B cell (primary cell): ENCODE results near the gene RNPEPL1. TPM values are rescaled to one million over a fixed set of nuclear protein-coding genes. Genes with fewer than 3 reads are reported as not detected.

Experiments used
- ATAC-seq: fragments of 200-7000 bp; cut with Tn5 transposase; one replicate; pipeline ENCODE4 v1.10.0; 2021; ENCODE audit warnings: low read depth, mild to moderate bottlenecking, moderate number of reproducible peaks, moderate library complexity
- CTCF ChIA-PET: fragments of 350-600 bp; sonication (Branson Sonifier 250); formaldehyde crosslinking; loops from one replicate; lab custom pipeline; 2021; ENCODE audit warnings: antibody characterized with exemption, inconsistent platforms; lab: Charles Lee
- POLR2A ChIA-PET: fragments of 350-600 bp; sonication (Branson Sonifier 250); formaldehyde crosslinking; loops from one replicate; lab custom pipeline; 2021; ENCODE audit warnings: antibody characterized with exemption; lab: Charles Lee
- DNase-seq: peaks from one replicate; pipeline ENCODE4 v3.0.0; 2013
- H2AFZ ChIP-seq: 2 replicates; pipeline ENCODE4 v1.6.1; 2012; ENCODE audit warnings: mild to moderate bottlenecking, low read depth, low read length; ENCODE audit not compliant: insufficient read depth, poor library complexity, severe bottlenecking
- H3K27ac ChIP-seq, 2 donors: 1 replicate in 1 of 2; 2 replicates in 1 of 2; pipeline ENCODE4 v1.5.1; 2012 to 2013; ENCODE audit warnings: low read length in 2 of 2, mild to moderate bottlenecking in 2 of 2, moderate library complexity in 1 of 2
- H3K27me3 ChIP-seq, 4 experiments: fragments of 200-600 bp in 1 of 4; sonication (generic) in 1 of 4; replicated peaks in 1 of 4; 1 replicate in 2 of 4; 2 replicates in 2 of 4; pipeline versions ENCODE4 v1.6.1 to v1.7.0; 2013 to 2016; ENCODE audit warnings: low read length in 3 of 4, mild to moderate bottlenecking in 2 of 4, mixed read lengths in 1 of 4, moderate library complexity in 1 of 4; ENCODE audit not compliant: insufficient read depth in 4 of 4, control insufficient read depth in 3 of 4; ENCODE audit errors: control extremely low read depth in 1 of 4
- H3K36me3 ChIP-seq, 2 experiments: replicated peaks in 1 of 2; 1 replicate in 1 of 2; 2 replicates in 1 of 2; pipeline versions ENCODE4 v1.6.1 to v1.7.1; 2013; ENCODE audit warnings: low read length in 1 of 2; ENCODE audit not compliant: insufficient read depth in 2 of 2, control insufficient read depth in 1 of 2; ENCODE audit errors: control extremely low read depth in 1 of 2, extremely low read depth in 1 of 2
- H3K4me1 ChIP-seq, 2 donors: fragments of 200-600 bp in 1 of 2; sonication (generic) in 1 of 2; 1 replicate in 1 of 2; 2 replicates in 1 of 2; pipeline versions ENCODE4 v1.5.1 to v1.6.1; 2013 to 2017; ENCODE audit warnings: low read length in 2 of 2; ENCODE audit not compliant: control insufficient read depth in 2 of 2, insufficient read depth in 2 of 2
- H3K4me2 ChIP-seq: replicated peaks from 2 replicates; pipeline ENCODE3; 2012; ENCODE audit warnings: mild to moderate bottlenecking, low read depth, low read length; ENCODE audit not compliant: poor library complexity, severe bottlenecking
- H3K4me3 ChIP-seq, 5 experiments: fragments of 200-600 bp in 1 of 5; sonication (generic) in 1 of 5; 1 replicate in 3 of 5; 2 replicates in 2 of 5; pipeline versions ENCODE4 v1.5.1 to v1.7.0; 2011 to 2016; ENCODE audit warnings: low read length in 4 of 5, mild to moderate bottlenecking in 4 of 5, low read depth in 2 of 5, control low read depth in 1 of 5, moderate library complexity in 1 of 5; ENCODE audit not compliant: insufficient read depth in 1 of 5; ENCODE audit errors: control extremely low read depth in 1 of 5, extremely low read depth in 1 of 5
- H3K79me2 ChIP-seq: fragments of 200-600 bp; sonication (generic); one replicate; pipeline ENCODE4 v1.6.0; 2016; ENCODE audit warnings: low read length; ENCODE audit not compliant: control insufficient read depth, insufficient read depth
- H3K9ac ChIP-seq: fragments of 200-600 bp; sonication (generic); 2 replicates; pipeline ENCODE4 v1.6.1; 2017; ENCODE audit warnings: mild to moderate bottlenecking, low read length, moderate library complexity
- H3K9me3 ChIP-seq, 3 donors: one replicate each; pipeline versions ENCODE4 v1.6.1 to v1.7.1; 2013; ENCODE audit warnings: low read length in 2 of 3; ENCODE audit not compliant: control insufficient read depth in 2 of 3, insufficient read depth in 1 of 3; ENCODE audit errors: control extremely low read depth in 1 of 3
- H4K20me1 ChIP-seq: 2 replicates; pipeline ENCODE4 v1.6.0; 2012; ENCODE audit warnings: mild to moderate bottlenecking, low read length; ENCODE audit not compliant: insufficient read depth, control insufficient read depth, poor library complexity, severe bottlenecking
- H3K27ac Mint-ChIP-seq: one replicate; pipeline ENCODE4 v1.8.0; 2021; ENCODE audit warnings: mixed read lengths
- H3K27me3 Mint-ChIP-seq: one replicate; pipeline ENCODE4 v1.8.0; 2021; ENCODE audit warnings: mixed read lengths
- H3K4me1 Mint-ChIP-seq: one replicate; pipeline ENCODE4 v1.8.0; 2021; ENCODE audit warnings: mixed read lengths
- H3K4me3 Mint-ChIP-seq: one replicate; pipeline ENCODE4 v1.8.0; 2021; ENCODE audit warnings: mixed read lengths
- H3K9me3 Mint-ChIP-seq: one replicate; pipeline ENCODE4 v1.8.0; 2022; ENCODE audit warnings: mixed read lengths; ENCODE audit not compliant: insufficient read depth
- CTCF ChIP-seq: fragments of 200-600 bp; IDR thresholded peaks from one replicate; pipeline ENCODE4 v1.8.0; 2022; ENCODE audit warnings: antibody characterized with exemption, mild to moderate bottlenecking
- EZH2 ChIP-seq: IDR thresholded peaks from 2 replicates; pipeline ENCODE4 v1.6.1; 2012; ENCODE audit warnings: borderline replicate concordance, low read depth, mild to moderate bottlenecking, moderate library complexity, low read length; ENCODE audit not compliant: insufficient read depth, poor library complexity, severe bottlenecking
- WGBS: methylation state at CpG from one replicate; pipeline ENCODE4 v1.1.5; 2013; ENCODE audit warnings: missing lambda C conversion rate; ENCODE audit not compliant: insufficient coverage; 5-methylcytosine and 5-hydroxymethylcytosine counted together
- intact Hi-C: fragments of 100-400 bp; cut with micrococcal nuclease; formaldehyde crosslinking; loops from one replicate; pipeline ENCODE4 v1.10.0; 2022
- polyA plus RNA-seq: library from polyadenylated mRNA; depleted of rRNA; stranded (reverse); fragments of >200 nt; gene quantifications from 2 replicates; pipeline ENCODE4 v1.2.3, GENCODE V29; 2012
- total RNA-seq, 2 donors: library from RNA; stranded (reverse); fragments of 120-200 nt in 1 of 2; gene quantifications; 1 replicate in 1 of 2; 2 replicates in 1 of 2; pipeline versions ENCODE4 v1.2.3 to v1.2.4, GENCODE V29; 2013 to 2022

Gene RNPEPL1
- total and polyA plus RNA-seq, 2 donors (not counting 1 experiment from before 2014, with no cell fraction given): 103 to 109 TPM

DNA sequence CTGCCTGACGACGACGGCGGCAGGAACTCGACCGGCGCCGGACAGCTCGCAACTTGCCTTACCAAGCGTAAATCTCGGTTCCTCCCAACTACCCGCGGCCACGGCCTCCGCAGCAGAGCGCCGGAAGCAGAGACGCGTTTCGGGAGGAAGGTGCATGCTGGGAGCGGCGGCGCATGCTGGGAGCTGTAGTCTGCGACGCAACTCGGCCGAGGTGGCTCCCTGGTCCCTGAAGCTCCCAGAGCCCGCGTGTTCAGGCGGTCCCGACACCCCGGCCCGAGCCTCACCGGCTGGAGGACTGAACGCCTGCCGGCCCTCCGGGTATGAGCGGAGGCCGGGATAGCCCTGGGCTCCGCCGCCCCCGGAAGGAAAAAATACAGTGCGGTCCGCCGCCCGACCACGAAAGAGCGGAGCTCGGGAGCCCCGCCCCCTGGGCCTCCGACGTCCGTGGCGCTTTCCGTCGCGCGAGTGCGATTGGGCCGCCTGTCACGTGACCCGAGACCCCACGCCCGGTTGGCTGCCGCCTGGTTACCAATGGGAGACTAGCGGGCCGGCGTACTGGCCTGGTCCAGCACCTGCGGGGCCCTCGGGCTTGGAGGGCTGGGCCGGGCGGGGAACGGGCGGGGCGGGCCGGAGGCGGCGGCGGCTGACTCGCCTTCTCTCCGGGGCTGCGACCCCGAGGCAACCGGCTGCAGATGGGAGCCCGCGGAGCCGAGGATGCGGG lies 18.1 kb downstream of the RNPEPL1 start, which contains the start of gene CAPN10:
TSS of gene CAPN10 (plus strand) at position 537 of the 721 bp plus-strand sequence. CDS start at position 715, 178 bp downstream.
- ChIA-PET CTCF (interaction anchor here (1.3 to 7.2 kb wide), 6 partner anchors 8 to 74 kb away, joined by 3 to 126 read pairs (median 15); partner anchors contain the start of genes ANKMY1, DUSP28 and RNPEPL1), POLR2A (interaction anchor here (0.7 to 3.7 kb wide), 9 partner anchors 17 to 729 kb away, joined by 3 to 97 read pairs (median 6); partner anchors contain the start of genes DUSP28, HDLBP, NDUFA10 and RNPEPL1)
- intact Hi-C loops: loop anchor here (1.0 to 2.0 kb wide), 5 partner anchors 20 to 922 kb away; partner anchors contain the start of genes COPS9 and STK25
- Histone ChIP-seq H3K27ac (peak within 1 kb of the TSS; percentile 95 to 97), H3K79me2 (peaks cover 94% of the 10 kb centered on the region), H2AFZ (peak within 1 kb of the TSS; percentile 98), H3K9me3 (peaks cover 0 to under 1% (median 0%) of the 10 kb centered on the region in 3 donors), H3K9ac (peak within 1 kb of the TSS; percentile 91), H3K4me3 (peak within 1 kb of the TSS; percentile 62 to 93 (median 89)), H3K4me1 (peaks cover 32 to 40% of the 10 kb centered on the region in 2 donors), H4K20me1 (peaks cover 78% of the 10 kb centered on the region), H3K36me3 (peaks cover 0 to 12% of the 10 kb centered on the region in 2 experiments), H3K27me3 (no peaks in the 10 kb centered on the region), H3K4me2 (peak within 1 kb of the TSS; percentile 94)
- ATAC-seq (peak; percentile 77), DNase-seq (peak; percentile 97)
- Mint-ChIP-seq H3K27me3 (no peaks in the 10 kb centered on the region), H3K9me3 (no peaks in the 10 kb centered on the region), H3K27ac (peak within 1 kb of the TSS; percentile 94), H3K4me3 (peak within 1 kb of the TSS; percentile 93), H3K4me1 (peaks cover 54% of the 10 kb centered on the region)
- under 1% methylated on average over 88 of the region's 88 CpGs for WGBS
- TF ChIP-seq EZH2: no peak

GRCh38 chr2:240586919-240587800 lies 18.9 kb downstream of the RNPEPL1 start:
- peak; percentile 3 for ATAC-seq
- Mint-ChIP-seq H3K4me1 (peaks cover 50% of the 10 kb centered on the region), H3K27ac (peak overlapping the region; percentile 89), H3K27me3 (no peaks in the 10 kb centered on the region), H3K4me3 (peak overlapping the region; percentile 93), H3K9me3 (no peaks in the 10 kb centered on the region)
- DNase-seq: no peak
- no peaks in the 10 kb centered on the region for H3K9me3 ChIP-seq
- H3K4me1 ChIP-seq: peaks cover 32 to 40% of the 10 kb centered on the region in 2 donors
- H3K27ac ChIP-seq: peak overlapping the region; percentile 25 to 97
- H3K36me3 ChIP-seq: peaks cover 0 to 17% of the 10 kb centered on the region in 2 experiments
- intact Hi-C loops: loop anchor here (1.0 to 2.0 kb wide), 5 partner anchors 21 to 922 kb away; partner anchors contain the start of genes COPS9 and STK25
- POLR2A ChIA-PET: interaction anchor here (0.7 to 3.7 kb wide), 8 partner anchors 18 to 728 kb away, joined by 3 to 97 read pairs (median 8); partner anchors contain the start of genes DUSP28, HDLBP, NDUFA10 and RNPEPL1
- peak overlapping the region; percentile 98 for H2AFZ ChIP-seq
- WGBS: 6% methylated on average over 59 of the region's 62 CpGs
- no peaks in the 10 kb centered on the region for H3K27me3 ChIP-seq
- H3K9ac ChIP-seq: peak overlapping the region; percentile 91
- peak overlapping the region; percentile 94 for H3K4me2 ChIP-seq
- TF ChIP-seq CTCF (no peak), EZH2 (no peak)
- H4K20me1 ChIP-seq: peaks cover 78% of the 10 kb centered on the region
- H3K79me2 ChIP-seq: peaks cover 94% of the 10 kb centered on the region
- CTCF ChIA-PET: interaction anchor here (1.3 to 7.2 kb wide), 6 partner anchors 7 to 75 kb away, joined by 3 to 126 read pairs (median 15); partner anchors contain the start of genes ANKMY1, DUSP28 and RNPEPL1
- H3K4me3 ChIP-seq: peak overlapping the region; percentile 27 to 93 (median 89)
